Left hindlimb (tissue), 1 donor: ENCODE data around the gene TGFBI.
A peak's percentile ranks its signal among the peaks of the same experiment; 100 is the strongest.

Source experiments
- DNase-seq: peaks from one replicate; pipeline ENCODE4 v3.0.0-alpha.2; 2018

TGFBI gene

DNA sequence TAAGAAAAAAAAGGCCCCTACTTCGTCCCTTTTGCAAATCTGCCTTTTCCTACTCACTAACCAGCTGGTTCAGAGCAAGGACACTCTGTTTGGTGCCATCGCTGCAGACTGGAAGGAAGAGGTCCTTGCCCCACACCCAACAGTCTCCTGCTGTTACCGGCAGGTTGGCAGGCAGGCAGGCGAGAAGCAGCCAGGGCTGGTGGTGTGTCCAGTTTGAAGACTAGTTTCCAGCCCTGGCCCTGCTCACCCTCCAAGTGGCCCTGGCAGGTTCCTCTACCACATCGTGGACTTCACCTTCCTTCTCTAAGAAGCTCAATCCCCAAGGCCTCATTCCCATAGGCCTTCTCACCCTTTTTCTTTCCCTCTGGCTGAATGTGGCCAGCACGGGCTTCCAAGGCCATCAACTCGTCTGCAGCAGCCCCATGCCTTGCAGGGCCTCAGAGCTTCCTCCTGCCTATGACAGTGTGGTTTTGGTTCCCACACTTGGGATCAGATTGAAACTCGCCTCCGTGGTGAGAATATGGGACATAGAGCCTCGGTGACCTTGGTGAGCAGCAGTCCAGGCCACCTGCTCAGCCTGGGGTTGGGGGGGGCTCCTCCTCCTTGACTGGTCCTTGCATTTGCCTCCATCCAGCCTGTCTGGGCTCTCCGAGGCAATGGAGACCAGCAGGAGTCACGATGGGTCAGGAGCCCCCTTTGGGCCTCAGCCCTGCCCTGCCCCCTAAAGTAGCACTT lies 22.9 kb downstream of the TGFBI start:
- DNase-seq = peak; percentile 25

DNA sequence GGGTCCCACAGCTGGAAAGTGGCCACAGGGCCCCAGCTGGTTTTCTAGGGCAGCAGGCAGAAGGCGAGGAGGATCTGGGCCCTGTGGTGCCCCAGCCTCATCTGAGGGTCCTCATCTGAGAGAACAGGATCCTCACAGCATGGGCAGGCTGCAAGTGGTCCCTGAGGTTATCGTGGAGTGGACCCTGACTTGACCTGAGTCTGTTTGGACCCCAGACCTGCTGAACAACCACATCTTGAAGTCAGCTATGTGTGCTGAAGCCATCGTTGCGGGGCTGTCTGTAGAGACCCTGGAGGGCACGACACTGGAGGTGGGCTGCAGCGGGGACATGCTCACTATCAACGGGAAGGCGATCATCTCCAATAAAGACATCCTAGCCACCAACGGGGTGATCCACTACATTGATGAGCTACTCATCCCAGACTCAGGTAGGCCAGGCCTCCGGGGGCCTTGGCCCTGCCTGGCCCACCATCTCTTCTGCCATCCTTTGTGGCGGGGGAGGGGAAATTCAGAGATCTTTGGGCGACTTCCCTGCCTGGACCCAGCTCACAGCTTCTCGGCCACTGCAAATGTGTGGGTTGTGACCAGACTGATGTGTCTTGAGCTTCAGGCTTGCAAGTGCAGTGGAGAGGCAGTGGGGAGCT lies 24.0 kb downstream of the TGFBI start:
- DNase-seq = peak; percentile 17

DNA sequence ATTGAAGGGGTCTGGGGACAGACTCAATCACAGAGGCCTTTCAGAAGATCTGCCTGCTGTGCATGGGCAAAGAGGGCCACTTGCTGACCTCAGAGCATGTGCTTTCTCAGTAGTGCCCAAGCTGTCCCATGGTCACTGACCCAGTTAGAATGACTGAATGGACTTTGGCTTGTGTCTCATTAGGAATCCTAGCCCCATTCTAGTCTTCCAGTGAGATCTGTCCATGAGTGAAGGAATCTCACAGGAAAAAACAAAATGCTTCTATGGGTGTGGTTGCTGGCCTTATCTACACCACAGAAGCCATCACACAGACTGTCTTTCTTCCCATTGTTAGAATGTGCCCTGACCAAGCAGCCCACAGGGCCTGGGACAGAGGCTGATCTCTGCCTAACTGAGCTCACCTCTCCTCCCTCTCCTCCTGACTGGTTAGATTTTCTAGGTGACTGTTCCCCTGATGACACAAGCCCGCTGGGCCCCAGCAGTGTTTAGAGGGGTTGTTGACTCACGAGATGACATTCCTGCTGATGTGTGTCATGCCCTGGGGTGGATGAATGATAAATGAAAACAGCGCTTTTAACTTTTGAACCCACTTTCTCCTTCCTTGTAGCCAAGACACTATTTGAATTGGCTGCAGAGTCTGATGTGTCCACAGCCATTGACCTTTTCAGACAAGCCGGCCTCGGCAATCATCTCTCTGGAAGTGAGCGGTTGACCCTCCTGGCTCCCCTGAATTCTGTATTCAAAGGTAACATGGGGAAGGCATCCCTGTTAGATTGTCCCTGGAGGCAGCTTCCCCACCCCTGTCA lies 24.8 kb downstream of the TGFBI start:
- DNase-seq = no peak

DNA sequence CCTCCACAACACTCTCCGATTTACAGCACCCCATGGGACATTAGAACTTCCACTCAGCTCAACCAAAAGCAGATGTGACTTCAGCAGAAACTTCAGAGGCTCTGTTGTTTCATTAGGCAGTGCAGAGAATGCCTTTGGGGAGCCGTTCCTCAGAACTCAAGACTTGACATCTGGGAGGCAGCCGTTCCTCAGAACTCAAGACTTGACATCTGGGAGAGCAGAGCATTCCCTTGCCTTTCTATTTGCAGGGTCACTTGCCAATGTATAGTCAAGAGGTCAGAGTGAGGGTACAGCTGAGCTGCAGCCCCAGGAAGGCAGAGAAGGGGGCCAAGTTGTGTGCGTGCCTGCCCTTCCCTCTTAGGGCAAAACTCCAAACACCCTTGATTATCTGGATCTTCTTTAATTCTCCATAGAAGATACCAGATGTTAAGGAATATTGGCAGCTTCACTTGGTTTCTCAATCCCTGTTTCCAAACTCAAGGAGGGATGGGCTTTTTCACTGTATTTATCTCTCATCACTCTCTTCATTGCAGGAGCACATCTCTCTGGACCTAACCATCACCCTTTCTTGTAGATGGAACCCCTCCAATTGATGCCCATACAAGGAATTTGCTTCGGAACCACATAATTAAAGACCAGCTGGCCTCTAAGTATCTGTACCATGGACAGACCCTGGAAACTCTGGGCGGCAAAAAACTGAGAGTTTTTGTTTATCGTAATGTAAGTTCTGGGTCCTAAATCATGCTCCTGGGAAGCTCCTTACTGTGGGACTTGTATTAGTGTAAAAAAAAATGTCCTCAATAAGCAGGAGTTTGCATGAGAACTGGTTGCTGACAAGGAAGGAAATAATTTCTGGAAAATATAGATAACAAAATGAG lies 25.6 kb downstream of the TGFBI start:
- DNase-seq = peak; percentile 62

DNA sequence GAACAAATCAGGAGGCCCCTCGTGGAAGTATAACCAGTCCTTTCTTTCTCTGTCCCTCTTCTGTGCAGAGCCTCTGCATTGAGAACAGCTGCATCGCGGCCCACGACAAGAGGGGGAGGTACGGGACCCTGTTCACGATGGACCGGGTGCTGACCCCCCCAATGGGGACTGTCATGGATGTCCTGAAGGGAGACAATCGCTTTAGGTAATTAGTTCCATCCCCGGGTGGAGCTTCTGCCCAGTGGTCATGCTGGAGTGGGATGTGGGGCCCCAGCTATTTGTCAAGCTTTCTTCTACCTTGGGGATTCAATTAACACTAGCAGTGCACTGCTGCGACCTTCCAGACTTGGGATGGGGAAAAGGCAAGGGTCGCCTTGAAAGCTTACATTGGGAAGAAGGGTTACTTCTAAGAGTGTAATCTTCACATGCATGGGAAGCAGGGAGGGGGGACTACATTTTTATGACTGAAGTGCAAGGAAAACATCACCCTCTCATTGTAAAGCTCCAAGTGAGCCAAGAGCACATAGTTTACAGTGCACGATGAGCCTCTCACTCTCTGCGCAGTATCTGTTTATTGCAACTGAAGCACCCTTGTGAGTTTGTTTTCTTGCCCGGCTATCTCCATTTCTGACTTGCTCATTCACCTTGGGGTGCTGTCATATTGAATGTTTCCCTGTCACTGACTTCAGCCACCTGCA lies 27.0 kb downstream of the TGFBI start:
- no peak for DNase-seq

DNA sequence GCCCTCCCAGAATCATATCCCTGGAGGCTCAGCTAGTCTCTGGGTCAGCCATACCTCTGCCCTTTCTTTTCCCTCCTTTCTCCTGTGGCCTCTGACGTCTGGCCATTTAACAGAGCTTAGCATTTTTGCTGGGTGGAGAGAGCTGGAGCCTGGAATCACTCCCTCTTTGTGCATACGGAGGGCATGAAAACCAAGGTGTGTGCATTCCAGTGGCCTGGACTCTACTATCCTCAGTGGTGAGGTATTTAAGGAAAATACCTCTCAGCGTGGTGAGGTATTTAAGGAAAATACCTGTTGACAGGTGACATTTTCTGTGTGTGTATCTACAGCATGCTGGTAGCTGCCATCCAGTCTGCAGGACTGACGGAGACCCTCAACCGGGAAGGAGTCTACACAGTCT lies 27.5 kb downstream of the TGFBI start:
- DNase-seq = no peak

DNA sequence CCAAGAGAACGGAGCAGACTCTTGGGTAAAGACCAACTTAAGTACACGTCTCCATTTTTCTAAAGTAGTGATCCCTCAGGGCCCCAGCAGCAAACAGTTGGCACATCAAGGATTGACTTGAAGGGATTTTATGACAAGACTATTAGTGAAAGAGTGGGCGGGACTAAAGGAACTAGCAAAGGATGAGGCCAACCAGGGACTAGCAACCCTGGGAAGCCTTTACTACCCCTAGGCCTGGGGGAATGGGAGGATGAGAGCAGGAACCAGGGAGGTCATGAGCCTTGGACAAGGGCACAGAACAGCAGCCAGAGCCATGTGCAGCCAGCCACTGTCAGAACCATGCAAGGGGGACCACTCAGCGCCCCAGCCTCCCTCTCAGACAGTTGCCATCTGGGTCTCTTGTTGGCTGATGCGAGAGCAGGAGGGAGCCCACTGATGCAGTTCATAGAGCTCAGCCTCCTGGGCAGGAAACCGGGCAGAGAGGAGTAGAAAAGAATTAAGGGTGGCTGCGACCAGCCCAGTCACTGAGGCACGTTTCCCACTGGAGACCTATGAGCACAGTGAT lies 28.1 kb downstream of the TGFBI start:
- no peak for DNase-seq

DNA sequence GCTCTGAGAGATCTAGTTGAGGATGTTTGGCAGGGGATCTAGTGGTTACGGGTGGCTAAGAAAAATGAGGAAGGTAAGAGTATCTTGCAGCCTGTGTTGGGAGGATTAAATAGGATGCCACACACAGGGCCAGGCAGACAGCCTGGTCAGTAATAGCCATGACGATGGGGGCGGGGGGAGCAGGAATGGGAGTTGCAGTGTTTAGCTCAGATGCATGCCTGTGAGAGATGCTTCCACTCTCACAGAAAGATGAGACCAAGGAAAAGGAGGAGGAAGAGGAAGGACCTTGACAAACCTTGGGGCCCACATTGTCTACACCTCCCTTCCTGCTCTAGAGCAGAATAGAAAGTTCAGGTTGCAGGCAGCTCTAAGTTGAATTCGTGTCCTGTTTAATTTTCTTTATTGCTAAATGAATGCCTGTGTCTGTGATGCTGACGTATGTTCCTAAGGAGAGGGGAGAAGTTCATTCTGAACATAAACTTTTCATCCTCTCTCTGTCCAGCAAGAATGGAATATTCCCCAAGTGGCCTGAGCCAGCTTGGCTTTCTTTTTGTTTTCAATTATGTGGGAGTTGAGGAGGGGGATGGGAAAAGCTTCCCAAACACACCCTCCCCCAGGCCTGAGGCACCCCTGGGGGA lies 28.7 kb downstream of the TGFBI start:
- DNase-seq = no peak

DNA sequence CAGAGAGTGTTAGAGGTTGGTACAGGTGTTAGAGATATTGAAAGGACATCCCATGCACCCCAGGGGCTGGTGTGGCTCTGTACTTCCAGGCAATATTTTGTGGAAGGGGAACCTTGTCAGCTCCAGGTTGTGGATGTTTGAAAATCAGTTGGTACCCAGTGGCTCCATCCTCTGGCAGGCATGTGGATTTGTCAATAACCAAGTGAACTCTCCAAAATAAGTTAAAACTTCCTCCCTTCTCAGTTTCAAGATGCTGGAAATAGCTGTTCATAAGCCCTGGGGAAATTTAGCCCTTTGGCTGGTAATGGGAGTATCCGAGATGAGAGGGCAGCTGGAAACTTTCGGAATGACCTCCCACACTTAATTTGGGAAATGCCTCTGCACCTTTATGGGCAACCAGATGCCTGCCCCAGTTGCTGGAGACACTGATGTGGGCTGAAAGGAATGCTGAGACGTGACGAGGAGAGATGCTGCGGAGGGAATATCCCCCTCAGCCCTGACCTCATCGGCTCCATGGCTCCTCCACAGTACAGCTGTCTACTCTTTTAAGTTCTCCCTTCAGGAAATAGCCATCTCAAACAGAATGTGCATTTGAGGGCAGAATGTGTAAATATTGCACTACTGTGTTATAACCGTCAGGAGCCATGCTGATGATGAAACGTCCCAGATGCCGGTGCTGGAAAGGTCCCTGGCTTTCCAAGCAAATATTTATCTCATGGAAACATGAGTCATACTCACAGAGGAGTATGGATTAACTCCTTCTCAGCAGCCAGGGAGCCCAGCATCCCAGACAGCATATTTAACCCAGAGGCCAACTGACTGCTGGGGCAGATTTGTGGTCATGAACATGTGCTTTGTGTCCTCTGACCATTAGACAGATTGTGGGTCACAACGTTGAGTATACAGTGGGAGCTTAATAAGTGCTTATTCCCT lies 29.5 kb downstream of the TGFBI start:
- peak; percentile 91 for DNase-seq

DNA sequence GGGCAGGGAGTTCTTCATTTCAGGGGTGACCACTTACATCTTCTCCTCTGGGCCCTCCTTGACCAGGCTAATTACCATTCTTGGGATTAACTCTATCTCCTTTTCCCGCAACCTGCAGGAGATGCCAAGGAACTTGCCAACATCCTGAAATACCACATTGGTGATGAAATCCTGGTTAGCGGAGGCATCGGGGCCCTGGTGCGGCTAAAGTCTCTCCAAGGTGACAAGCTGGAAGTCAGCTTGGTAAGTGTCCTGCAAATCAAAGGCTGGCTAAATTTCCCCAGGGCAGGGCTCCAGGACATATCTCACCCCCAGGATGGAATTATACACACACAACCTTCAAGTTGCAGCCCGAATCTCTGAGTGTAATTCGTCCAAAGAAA lies 30.2 kb downstream of the TGFBI start:
- no peak for DNase-seq

DNA sequence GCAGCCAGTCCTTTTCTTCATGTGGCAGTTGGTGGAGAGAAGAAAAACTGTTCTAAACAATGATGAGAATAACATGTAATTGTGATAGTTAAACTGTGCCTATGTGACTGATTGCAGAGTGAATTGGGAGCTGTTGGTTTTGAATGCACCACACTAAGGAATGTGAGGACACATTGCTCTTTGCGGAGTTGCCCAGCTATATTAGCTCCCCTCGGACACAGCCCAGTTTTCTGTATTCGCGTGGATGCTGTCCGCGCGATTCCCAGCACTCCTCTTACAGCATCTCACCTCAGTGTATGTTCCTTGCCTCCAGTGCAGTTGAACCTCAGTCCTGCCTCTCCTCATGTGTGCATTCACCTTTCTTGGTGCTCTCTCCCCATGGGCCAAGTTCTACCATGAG lies 32.2 kb downstream of the TGFBI start:
- no peak for DNase-seq

DNA sequence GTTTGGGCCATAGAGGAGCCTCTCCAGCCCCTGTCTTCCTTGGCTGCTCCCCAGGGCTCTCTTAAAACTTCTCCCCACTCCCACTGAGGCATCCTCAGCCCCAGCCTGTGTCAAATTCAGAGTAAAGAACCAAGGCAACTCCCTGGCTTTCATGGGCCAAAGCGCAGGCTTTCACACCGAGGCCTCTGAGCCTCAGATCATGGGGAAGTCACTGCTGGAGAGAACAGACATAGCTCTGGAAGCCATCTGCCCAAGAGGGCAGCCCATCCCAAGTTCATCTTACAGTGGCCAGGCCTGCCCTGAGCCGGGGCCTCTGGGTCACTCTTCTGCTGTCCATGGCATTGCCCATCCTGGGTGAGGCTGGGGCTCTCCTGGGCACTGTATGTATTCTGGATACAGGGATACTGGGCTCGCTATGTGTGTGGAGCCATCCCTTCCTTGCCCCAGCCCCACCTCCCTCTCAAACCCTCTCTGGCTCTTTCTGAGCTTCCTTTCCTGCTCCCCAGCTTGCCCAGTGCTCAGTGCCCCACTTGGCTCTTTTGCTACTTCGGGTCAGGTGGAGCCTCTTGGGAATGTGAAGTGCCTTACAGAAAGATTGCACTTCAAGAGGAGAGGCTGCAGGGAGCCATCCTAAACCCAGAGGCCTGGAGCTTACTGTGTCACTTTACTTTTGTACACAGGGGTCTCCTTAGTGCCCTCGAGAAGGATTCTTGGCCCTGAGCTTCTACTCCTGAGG lies 33.0 kb downstream of the TGFBI start:
- no peak for DNase-seq

DNA sequence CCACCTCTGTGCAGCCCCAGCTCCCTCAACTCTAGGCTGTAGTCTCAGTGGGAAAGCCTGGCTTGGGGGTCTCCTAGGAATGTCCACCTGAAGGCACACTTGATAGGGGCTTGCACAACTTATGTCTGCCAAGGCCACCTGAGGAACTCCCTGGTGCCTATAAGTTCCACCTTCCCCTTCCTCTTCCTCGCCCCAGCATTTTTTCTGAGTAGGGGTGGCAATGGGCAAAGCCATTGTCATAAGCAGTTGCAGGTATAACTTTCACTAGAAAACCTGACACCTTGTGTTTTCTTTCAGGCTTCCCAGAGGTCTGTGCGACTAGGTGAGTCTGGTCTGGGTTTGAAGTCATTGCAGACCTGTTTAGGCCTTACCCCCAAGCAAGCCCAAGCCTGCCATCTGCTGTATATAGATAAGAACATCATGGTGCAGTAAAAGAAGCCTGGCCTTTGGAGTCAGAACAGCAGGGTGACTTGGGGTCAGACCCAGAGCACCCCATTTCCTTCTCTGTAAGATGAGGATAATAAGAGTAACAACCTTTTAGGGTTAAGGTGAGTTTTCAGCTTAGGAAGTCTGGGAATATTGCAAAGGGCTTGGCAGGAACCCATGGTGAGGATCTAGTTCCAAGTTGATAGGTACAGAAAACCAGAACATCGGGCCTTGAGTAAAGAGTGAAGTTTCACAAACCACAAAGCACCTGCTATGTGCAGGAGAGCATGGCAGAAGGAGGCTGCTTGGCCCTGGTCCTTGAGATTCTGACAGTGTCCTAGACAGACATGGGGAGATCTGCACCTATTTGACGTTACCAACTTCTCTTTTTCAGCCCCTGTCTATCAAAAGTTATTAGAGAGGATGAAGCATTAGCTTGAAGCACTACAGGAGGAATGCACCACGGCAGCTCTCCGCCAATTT lies 33.8 kb downstream of the TGFBI start:
- no peak for DNase-seq

DNA sequence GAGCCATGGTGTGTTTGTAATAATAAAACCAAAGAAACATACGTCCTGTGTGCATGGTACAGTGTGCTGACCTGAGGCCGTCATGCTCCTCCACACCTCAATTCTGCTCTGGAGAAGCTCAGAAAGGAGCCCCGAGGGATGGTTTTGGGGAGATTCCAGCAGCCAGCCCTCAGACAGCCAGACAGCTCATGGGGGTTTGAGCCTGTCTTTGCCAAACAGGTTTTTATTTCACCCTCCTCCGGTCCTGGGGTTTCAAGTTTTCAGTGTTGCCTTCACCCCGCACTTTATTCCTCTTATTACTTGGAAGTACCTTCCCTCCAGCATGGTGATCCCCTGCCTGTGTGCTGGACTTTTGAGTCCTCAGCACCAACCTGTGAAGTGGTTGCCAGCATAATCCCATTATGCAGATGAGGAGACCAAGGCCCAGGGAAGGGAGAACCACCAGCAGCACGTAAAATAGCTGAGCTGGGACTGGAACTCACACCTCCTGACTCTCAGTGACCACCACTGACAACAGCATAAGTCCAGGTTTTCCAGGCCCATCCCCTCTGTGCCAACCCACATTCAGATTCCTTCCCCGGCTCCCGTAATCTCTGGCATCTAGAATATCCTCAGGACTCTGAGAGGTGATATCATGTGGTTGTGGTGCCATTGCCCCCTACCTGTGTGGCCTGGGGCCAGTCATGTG lies 35.1 kb downstream of the TGFBI start:
- DNase-seq = no peak

DNA sequence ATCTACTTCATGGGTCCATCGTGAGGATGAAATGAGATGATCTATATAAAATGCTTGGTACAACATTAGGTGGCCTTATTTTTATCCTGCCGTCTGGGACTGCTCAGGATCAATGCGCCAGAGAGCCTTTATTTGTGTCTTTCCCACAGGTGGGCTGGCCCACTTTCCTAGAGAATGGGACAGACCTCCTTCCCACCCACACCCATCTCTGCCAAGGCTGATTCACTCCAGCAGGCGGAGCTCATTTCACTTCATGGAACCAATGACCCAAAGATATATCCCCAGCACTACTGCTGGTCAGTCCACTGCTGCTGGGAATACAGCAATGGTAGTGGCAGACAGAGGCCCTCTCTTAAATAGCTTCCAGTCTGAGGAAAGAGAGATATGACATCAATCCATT lies 35.7 kb downstream of the TGFBI start:
- no peak for DNase-seq

DNA sequence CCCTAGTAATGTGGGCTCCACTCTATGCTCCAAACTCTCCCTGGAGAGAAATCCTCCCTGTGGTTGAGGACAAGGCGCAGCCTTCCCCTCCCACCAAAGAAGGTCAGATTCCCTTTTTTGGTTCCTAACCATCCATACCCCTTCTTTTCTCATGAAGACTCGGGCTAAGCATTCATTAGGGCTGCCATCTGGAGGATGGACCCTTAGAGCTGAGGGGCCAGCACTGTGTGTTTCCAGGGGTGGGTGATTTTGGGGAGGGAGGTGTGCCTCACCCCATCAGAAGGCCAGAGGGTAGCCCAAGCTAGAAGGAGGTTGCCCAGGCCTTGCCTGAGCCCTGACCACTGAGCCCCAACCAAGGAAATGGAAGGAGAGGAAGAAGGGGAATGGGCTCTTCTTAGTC lies 36.8 kb downstream of the TGFBI start:
- DNase-seq = no peak

DNA sequence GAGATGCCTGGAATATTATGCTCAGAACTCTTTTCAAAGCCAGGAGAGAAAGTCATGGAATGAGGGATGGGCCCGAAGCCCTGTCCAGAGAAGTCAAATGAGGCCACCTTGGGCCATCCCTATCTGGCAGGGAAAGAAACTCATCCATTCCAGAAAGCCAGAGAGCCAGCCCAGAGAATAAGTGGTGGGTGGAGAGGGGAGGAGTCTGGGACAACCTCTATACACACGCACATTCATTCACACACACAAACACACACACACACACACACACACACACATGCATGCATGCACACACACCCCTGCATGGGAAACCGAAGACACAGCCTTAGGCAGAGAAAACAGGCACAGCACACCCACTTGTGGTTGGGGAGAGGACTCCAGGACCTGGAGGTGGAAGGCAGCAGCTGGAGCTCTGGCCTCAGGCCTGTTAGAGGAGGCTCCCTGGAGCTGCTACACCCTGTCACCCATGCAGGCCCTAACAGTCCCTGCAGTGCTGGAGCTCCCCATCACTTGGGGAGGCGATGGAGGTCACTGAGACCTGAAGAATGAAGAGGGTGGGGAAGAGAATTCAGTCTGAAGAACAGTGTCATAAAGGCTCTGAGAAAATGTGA lies 38.0 kb downstream of the TGFBI start:
- DNase-seq = peak; percentile 84
